HG03565 (cell line): Measurements from ENCODE around the gene SLAMF1.
A peak's percentile ranks its signal among the peaks of the same experiment; 100 is the strongest.
"Not testable (repeated sequence)": the region's sequence is repeated elsewhere in the genome, so short reads cannot be mapped to it uniquely, and the experiment has no call there.

ENCODE experiments used
- ATAC-seq: cut with Tn5 transposase; IDR thresholded peaks from one replicate; pipeline ENCODE4 v1.9.1; 2021; ENCODE audit warnings: mild to moderate bottlenecking, moderate library complexity; ENCODE audit not compliant: unreplicated experiment

SLAMF1 gene

DNA sequence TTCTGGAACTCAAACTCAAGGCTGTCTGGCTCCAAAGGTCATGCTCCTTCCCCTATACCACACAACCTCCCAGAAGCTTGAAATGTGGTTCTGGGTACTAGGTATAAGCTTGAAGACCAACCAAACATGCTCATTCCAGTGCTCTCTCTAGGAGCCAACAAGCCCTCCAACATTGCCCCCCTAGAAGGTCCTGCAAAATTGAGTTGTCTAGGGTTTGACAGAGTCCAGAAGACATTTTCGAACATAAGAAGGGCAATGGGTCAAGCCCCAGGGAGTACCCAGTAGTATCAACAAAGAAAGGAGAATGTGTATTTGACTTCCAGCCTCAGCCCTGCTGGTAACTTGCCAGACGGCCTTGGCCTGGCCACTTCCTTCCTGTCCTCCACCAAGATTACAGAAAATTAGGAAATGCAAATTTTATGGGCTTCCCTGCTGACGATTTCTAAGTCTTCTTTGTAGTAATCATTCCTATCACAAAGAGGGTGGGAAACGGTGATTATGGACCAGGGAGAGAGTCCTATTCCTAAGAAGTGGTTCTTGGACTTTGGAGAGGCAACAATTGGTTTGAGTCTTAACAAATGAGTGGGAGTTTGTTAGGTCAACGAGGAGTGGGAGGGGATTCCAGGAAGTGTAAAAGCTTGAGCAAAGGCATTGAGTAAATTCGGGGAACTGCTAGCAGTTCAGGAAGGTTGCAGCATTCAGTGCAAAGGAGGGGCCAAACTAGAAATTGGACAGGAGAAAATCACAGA is 18.7 kb upstream of the SLAMF1 start:
- ATAC-seq, result no peak

- peak; percentile 53 for ATAC-seq
Observed at GRCh38 chr1:160664573-160665051, 17.8 kb upstream of the SLAMF1 start.

DNA sequence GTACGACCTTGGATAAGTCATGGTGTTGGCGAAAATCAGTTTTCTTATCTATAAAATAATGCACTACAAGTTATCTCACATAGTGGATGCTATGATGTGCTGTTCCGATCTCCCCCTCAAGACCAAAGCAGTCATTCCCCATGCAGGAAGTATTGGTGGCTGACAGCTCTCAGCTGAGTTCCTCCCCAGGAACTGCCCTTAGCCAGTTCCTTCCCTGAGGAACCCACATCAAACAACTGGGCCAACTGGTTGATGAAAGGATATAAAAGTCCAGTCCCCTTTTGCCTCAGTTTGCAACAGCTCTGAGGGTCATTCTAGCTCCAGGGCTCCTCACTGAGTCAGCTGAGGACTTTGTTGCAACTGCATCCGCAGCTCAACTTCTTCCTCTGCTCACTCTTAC is 16.1 kb upstream of the SLAMF1 start:
- no peak for ATAC-seq

- no peak for ATAC-seq
Observed at GRCh38 chr1:160659566-160659965, 12.7 kb upstream of the SLAMF1 start.

DNA sequence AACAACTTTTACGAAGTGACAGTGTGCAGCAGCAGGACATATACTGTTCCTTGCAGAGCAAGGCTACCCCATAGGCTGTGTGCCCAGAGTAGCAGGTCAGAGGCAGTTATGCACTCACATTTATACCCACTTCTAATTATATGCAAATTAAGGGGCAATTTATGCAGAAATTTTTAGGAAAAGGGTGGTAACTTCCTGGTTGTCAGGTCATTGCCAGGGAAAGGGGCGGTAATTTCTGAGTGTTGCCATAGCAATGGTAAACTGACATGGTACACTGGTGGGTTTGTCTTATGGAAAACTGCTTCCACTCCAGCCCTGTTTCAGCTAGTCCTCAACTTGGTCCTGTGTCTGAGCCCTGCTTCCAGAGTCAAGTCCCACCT is 12.0 kb upstream of the SLAMF1 start:
- ATAC-seq, result no peak

- no peak for ATAC-seq
Observed at GRCh38 chr1:160658162-160658813, 11.4 kb upstream of the SLAMF1 start.

GRCh38 chr1:160657250-160657781 is 10.5 kb upstream of the SLAMF1 start:
- ATAC-seq, result no peak

- no peak for ATAC-seq
Observed at GRCh38 chr1:160656737-160657136, 9.9 kb upstream of the SLAMF1 start.

GRCh38 chr1:160653620-160654016 is 6.8 kb upstream of the SLAMF1 start:
- no peak for ATAC-seq

GRCh38 chr1:160652924-160653619 is 6.2 kb upstream of the SLAMF1 start:
- no peak for ATAC-seq

DNA sequence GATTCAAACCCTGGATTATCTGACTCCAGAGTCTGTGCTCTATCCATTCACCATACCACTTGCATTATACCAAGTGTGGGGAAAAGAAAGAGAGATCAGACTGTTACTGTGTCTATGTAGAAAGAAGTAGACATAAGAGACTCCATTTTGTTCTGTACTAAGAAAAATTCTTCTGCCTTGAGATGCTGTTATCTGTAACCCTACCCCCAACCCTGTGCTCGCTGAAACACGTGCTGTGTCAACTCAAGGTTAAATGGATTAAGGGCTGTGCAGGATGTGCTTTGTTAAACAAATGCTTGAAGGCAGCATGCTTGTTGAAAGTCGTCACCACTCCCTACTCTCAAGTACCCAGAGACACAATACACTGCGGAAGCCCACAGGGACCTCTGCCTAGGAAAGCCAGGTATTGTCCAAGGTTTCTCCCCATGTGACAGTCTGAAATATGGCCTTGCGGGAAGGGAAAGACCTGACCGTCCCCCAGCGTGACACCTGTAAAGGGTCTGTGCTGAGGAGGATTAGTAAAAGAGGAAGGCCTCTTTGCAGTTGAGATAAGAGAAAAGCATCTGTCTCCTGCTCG is 5.3 kb upstream of the SLAMF1 start:
- ATAC-seq, result not testable (repeated sequence)

- no peak for ATAC-seq
Observed at GRCh38 chr1:160651433-160652064, 4.7 kb upstream of the SLAMF1 start.

DNA sequence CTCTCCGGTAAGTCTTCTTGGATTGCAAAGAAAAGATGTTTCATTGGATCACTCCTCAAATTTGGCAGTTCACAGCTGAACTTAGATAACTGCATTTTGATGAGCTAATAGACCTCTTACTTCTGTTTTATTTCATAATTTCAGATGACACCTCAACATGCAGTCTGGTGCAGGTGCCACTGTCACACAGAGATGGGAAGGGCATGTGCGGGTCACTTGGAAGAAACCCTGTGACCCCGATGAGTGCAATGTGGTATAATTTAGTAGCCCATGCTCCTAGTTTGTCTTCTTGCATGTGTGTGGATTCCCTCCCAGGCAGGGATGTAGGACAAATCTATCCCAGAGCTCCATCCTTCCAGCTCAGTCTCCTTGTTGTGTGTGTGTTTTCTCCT is 481 bp upstream of the SLAMF1 start:
- ATAC-seq, result no peak

- ATAC-seq, result no peak
Observed at GRCh38 chr1:160646180-160646579, 664 bp downstream of the SLAMF1 start.

DNA sequence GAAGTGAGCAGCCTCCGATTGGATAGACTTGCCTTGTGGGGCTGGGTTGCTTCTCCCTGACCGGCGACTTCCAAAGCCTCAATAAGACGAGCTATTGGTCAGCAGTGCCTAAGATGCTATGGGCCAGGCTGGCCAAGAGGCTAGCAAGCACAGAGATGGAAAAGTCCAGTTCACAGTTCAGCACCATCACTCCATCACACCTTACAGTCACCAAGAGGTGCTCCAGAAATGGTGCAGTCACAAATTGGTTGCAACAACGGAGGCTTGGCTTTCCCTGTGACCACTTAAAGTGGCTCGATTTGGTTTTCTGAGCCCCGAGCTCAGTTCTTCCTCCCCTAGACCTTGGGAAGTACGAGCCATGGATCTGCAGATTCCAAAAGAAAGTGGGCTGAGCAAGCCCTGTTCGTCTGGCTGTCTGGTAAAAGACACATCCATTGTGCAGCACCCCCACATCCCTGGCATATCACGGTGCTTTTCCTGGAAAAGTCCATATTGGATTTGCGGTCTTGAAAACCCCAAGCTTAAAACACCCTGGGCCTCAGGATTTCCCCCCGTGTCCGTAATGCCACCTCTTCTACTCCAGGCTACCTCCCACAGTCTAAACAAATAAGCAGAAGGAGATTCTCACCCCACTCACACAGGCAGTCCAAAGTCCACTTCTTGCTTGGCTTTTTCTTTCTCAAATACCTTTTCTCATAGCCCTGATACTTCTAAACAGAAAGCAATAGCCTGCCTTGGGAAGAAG is 1.3 kb downstream of the SLAMF1 start:
- ATAC-seq, result no peak

GRCh38 chr1:160644399-160644798 is 2.4 kb downstream of the SLAMF1 start:
- ATAC-seq, result no peak

DNA sequence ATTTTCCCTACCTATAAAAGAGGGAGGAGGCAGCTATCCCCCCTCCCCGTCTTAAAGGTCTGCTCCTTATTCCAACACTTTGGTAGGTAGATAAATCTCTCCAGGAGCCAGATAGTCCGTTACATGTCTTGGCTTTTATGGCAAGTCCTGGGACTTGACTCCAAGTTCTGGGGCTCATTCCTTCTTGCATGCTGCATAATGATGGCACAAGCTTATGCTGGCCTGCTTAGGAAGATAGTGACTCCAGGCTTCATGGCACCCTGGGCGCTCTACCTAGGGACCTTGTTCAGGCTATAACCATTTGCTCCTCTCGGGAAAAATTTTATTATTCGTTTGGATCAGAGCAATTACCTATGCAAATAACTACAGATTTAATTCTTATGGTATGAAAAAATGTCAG is 3.7 kb downstream of the SLAMF1 start:
- ATAC-seq, result no peak

GRCh38 chr1:160642281-160642644 is 4.6 kb downstream of the SLAMF1 start:
- no peak for ATAC-seq

- ATAC-seq, result no peak
Observed at GRCh38 chr1:160641323-160642280, 5.2 kb downstream of the SLAMF1 start.
